ENCODE data around the gene SAMD1. TPM values are rescaled to one million over a fixed set of nuclear protein-coding genes. Genes with fewer than 3 reads are reported as not detected.

SAMD1 gene
- total RNA-seq, 2 experiments from 2014 or later, result 62.1 to 66.9 TPM

- Mint-ChIP-seq H3K9me3 (no peaks in the 10 kb centered on the region), H3K27me3 (peaks cover 2% of the 10 kb centered on the region), H3K27ac (peak overlapping the region; percentile 76), H3K4me1 (ENCODE audit: low read depth) (peaks cover 11% of the 10 kb centered on the region), H3K4me3 (peak overlapping the region; percentile 94), H3K36me3 (ENCODE audit: low read depth) (no peaks in the 10 kb centered on the region)
- ATAC-seq, result peak; percentile 7
- ChIA-PET CTCF (interaction anchor here (0.6 to 6.4 kb wide), 21 partner anchors 7 to 401 kb away, joined by 3 to 86 read pairs (median 5); partner anchors contain the start of genes ASF1B, IL27RA, PALM3 and PTGER1), POLR2A (interaction anchor here (0.7 to 1.3 kb wide), 2 partner anchors 46 to 69 kb away, joined by 3 read pairs; no protein-coding TSS in a partner anchor)
- intact Hi-C loops (cut with micrococcal nuclease), result loop anchor here (2.0 kb wide), 1 partner anchor 193 kb away; no protein-coding TSS in a partner anchor
- peak; percentile 50 for DNase-seq
- no peak for TF ChIP-seq CTCF (IDR thresholded peaks at IDR 0.05)
Observed at GRCh38 chr19:14073925-14074838, 16.4 kb downstream of the SAMD1 start.

- ATAC-seq (peak; percentile 68), DNase-seq (peak; percentile 81)
- H3K27me3 Mint-ChIP-seq, result peaks cover 2% of the 10 kb centered on the region
- ChIA-PET POLR2A (interaction anchor here (0.7 to 1.9 kb wide), 3 partner anchors 47 to 188 kb away, joined by 3 to 4 read pairs (median 3); no protein-coding TSS in a partner anchor), CTCF (interaction anchor here (0.6 to 6.4 kb wide), 25 partner anchors 8 to 265 kb away, joined by 3 to 86 read pairs (median 4); partner anchors contain the start of genes ASF1B, BRME1, CC2D1A and IL27RA)
- H3K4me1 Mint-ChIP-seq (ENCODE audit: low read depth), result peaks cover 11% of the 10 kb centered on the region
- peak overlapping the region; percentile 94 for H3K4me3 Mint-ChIP-seq
- peak overlapping the region; percentile 76 for H3K27ac Mint-ChIP-seq
- intact Hi-C loops (cut with micrococcal nuclease), result no loop called here
- no peaks in the 10 kb centered on the region for H3K36me3 Mint-ChIP-seq (ENCODE audit: low read depth)
- no peaks in the 10 kb centered on the region for H3K9me3 Mint-ChIP-seq
- TF ChIP-seq CTCF (IDR thresholded peaks at IDR 0.05), result peak; percentile 61
Observed at GRCh38 chr19:14073261-14073924, 17.2 kb downstream of the SAMD1 start.

- peak within 1 kb of the TSS; percentile 76 for H3K27ac Mint-ChIP-seq
- POLR2A ChIA-PET, result interaction anchor here (0.7 to 2.0 kb wide), 4 partner anchors 13 to 187 kb away, joined by 3 to 7 read pairs (median 4); no protein-coding TSS in a partner anchor
- peaks cover 11% of the 10 kb centered on the region for H3K4me1 Mint-ChIP-seq (ENCODE audit: low read depth)
- H3K4me3 Mint-ChIP-seq, result peak within 1 kb of the TSS; percentile 94
- H3K36me3 Mint-ChIP-seq (ENCODE audit: low read depth), result no peaks in the 10 kb centered on the region
- ATAC-seq (peak; percentile 27), DNase-seq (peak; percentile 66)
- no peak for TF ChIP-seq CTCF (IDR thresholded peaks at IDR 0.05)
- no peaks in the 10 kb centered on the region for H3K9me3 Mint-ChIP-seq
- CTCF ChIA-PET, result interaction anchor here (0.6 to 6.4 kb wide), 33 partner anchors 8 to 207 kb away, joined by 3 to 86 read pairs (median 4); partner anchors contain the start of genes ASF1B, BRME1, CC2D1A and IL27RA
- intact Hi-C loops (cut with micrococcal nuclease), result no loop called here
- H3K27me3 Mint-ChIP-seq, result peaks cover 2% of the 10 kb centered on the region
Observed at GRCh38 chr19:14072535-14073260, 17.9 kb downstream of the SAMD1 start, which contains the start of gene MISP3. TSS of gene MISP3 (plus strand) at chr19:14072786. CDS start at chr19:14073310, 524 bp downstream.

DNA sequence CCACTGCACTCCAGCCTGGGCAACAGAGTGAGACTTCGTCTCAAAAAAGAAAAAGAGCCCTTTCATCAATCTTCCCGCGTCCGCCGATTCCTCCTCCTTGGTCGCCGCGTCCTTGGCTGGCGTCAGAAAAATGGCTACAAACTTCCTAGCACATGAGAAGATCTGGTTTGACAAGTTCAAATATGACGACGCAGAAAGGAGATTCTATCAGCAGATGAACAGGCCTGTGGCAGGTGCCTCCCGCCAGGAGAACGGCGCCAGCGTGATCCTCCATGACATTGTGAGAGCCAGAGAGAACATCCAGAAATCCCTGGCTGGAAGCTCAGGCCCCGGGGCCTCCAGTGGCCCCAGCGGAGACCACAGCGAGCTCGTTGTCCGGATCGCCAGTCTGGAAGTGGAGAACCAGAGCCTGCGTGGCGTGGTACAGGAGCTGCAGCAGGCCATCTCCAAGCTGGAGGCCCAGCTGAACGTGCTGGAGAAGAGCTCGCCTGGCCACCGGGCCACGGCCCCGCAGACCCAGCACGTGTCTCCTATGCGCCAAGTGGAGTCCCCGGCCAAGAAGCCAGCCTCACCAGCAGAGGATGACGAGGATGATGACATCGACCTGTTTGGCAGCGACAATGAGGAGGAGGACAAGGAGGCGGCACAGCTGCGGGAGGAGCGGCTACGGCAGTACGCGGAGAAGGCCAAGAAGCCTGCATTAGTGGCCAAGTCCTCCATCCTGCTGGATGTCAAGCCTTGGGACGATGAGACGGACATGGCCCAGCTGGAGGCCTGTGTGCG is 20.1 kb downstream of the SAMD1 start:
- no peaks in the 10 kb centered on the region for H3K9me3 Mint-ChIP-seq
- no peak overlapping the region for H3K4me3 Mint-ChIP-seq
- CTCF ChIA-PET, result interaction anchor here (1.1 to 6.4 kb wide), 14 partner anchors 11 to 278 kb away, joined by 3 to 86 read pairs (median 4); partner anchors contain the start of genes ASF1B and PALM3
- H3K36me3 Mint-ChIP-seq (ENCODE audit: low read depth), result no peaks in the 10 kb centered on the region
- no peak for TF ChIP-seq CTCF (IDR thresholded peaks at IDR 0.05)
- peaks cover 2% of the 10 kb centered on the region for H3K27me3 Mint-ChIP-seq
- POLR2A ChIA-PET, result interaction anchor here (1.2 to 2.0 kb wide), 6 partner anchors 10 to 85 kb away, joined by 3 to 7 read pairs (median 3); no protein-coding TSS in a partner anchor
- DNase-seq (no peak), ATAC-seq (no peak)
- intact Hi-C loops (cut with micrococcal nuclease), result no loop called here
- H3K4me1 Mint-ChIP-seq (ENCODE audit: low read depth), result peaks cover 11% of the 10 kb centered on the region
- H3K27ac Mint-ChIP-seq, result no peak overlapping the region

All from activated CD8-positive, alpha-beta T cell treated with anti-CD3 and anti-CD28 coated beads for 36 hours (primary cell).